ENCODE data around the gene CCNYL1. TPM values are rescaled to one million over a fixed set of nuclear protein-coding genes. Genes with fewer than 3 reads are reported as not detected.

The CCNYL1 gene
- total and polyA plus RNA-seq, 12 donors: 2.0 to 13.3 (median 6.6) TPM

- Histone ChIP-seq H3K9me3 (replicated peaks in 1 of 3) (no peaks in the 10 kb centered on the region), H3K27ac (no peak overlapping the region), H3K36me3 (replicated peaks in 1 of 2) (no peaks in the 10 kb centered on the region), H3K4me3 (no peak overlapping the region), H3K4me1 (replicated peaks in 1 of 2) (no peaks in the 10 kb centered on the region), H3K27me3 (no peaks in the 10 kb centered on the region)
- TF ChIP-seq CTCF (IDR thresholded peaks at IDR 0.05) (no peak), POLR2A (IDR thresholded peaks at IDR 0.05) (no peak)
- intact Hi-C loops (cut with DNase I): no loop called here
- DNase-seq: no peak
- WGBS, 4 donors: 78 to 87% (median 81%) methylated on average over 6 of the region's 6 CpGs
Measured at GRCh38 chr2:207802650-207803049, 91.2 kb downstream of the CCNYL1 start.

Small RNAs within 50 kb of the gene (small RNA-seq; reads per million reads assigned to genes)
- gene RF00019 (0 reads per million in 2 donors), gene RNU6-664P (0 reads per million in 2 donors)

Other genes starting within 250 kb of the CCNYL1 start
- 10 to 100 TPM; 24.8 to 77.8 (median 42.3) TPM for gene CREB1, start 181.7 kb upstream of the CCNYL1 start, total RNA-seq
- 10 to 100 TPM in 1 of 3 donors, 1 to 10 TPM in 2; 3.2 to 29.7 (median 7.2) TPM for gene CREB1, start 181.7 kb upstream of the CCNYL1 start, polyA plus RNA-seq
- gene METTL21A, start 86.2 kb upstream of the CCNYL1 start, total RNA-seq: 10 to 100 TPM in 7 of 9 donors, 1 to 10 TPM in 2; 6.9 to 49.7 (median 14.3) TPM
- 10 to 100 TPM in 1 of 3 donors, 1 to 10 TPM in 2; 7.7 to 20.3 (median 10.0) TPM for gene METTL21A, start 86.2 kb upstream of the CCNYL1 start, polyA plus RNA-seq
- gene FZD5, start 58.3 kb downstream of the CCNYL1 start, total RNA-seq: 10 to 100 TPM; 14.6 to 31.0 (median 21.1) TPM
- 1 to 10 TPM; 4.2 to 7.1 (median 5.4) TPM for gene FZD5, start 58.3 kb downstream of the CCNYL1 start, polyA plus RNA-seq

Measured in adrenal gland (tissue), 12 donors.